Measurements from ENCODE around the gene MVD.

Gene MVD

GRCh38 chr16:88640498-88641247 is 22.2 kb downstream of the MVD start:
- no peak for DNase-seq (ENCODE audit: low read depth in 2 of 2)

GRCh38 chr16:88640039-88640495 is 22.8 kb downstream of the MVD start:
- no peak for DNase-seq (ENCODE audit: low read depth in 2 of 2)

- no peak for DNase-seq (ENCODE audit: low read depth in 2 of 2)
Measured at GRCh38 chr16:88639231-88640038, 23.5 kb downstream of the MVD start.

GRCh38 chr16:88638323-88639230 is 24.3 kb downstream of the MVD start, which contains the start of gene IL17C:
TSS of gene IL17C (plus strand) at chr16:88638572. CDS start at chr16:88638642, 70 bp downstream.
- no peak for DNase-seq (ENCODE audit: low read depth in 2 of 2)

- no peak for DNase-seq (ENCODE audit: low read depth in 2 of 2)
Measured at GRCh38 chr16:88636488-88637265, 26.2 kb downstream of the MVD start.

- no peak for DNase-seq (ENCODE audit: low read depth in 2 of 2)
Measured at GRCh38 chr16:88635671-88636319, 27.1 kb downstream of the MVD start.

GRCh38 chr16:88634994-88635670 is 27.8 kb downstream of the MVD start:
- DNase-seq (ENCODE audit: low read depth in 2 of 2), result no peak

- peak; percentile 44 to 49 for DNase-seq (ENCODE audit: low read depth in 2 of 2)
Measured at GRCh38 chr16:88634141-88634993, 28.5 kb downstream of the MVD start.

- peak; percentile 43 to 64 for DNase-seq (ENCODE audit: low read depth in 2 of 2)
Measured at GRCh38 chr16:88633684-88634140, 29.2 kb downstream of the MVD start.

- DNase-seq (ENCODE audit: low read depth in 2 of 2), result no peak
Measured at GRCh38 chr16:88632587-88632930, 30.3 kb downstream of the MVD start.

GRCh38 chr16:88631920-88632586 is 30.8 kb downstream of the MVD start:
- DNase-seq (ENCODE audit: low read depth in 2 of 2), result no peak

- DNase-seq (ENCODE audit: low read depth in 2 of 2), result no peak
Measured at GRCh38 chr16:88631384-88631783, 31.5 kb downstream of the MVD start.

GRCh38 chr16:88630941-88631340 is 31.9 kb downstream of the MVD start:
- DNase-seq (ENCODE audit: low read depth in 2 of 2), result no peak

- no peak for DNase-seq (ENCODE audit: low read depth in 2 of 2)
Measured at GRCh38 chr16:88630433-88630832, 32.5 kb downstream of the MVD start.

- DNase-seq (ENCODE audit: low read depth in 2 of 2), result no peak
Measured at GRCh38 chr16:88629835-88630234, 33.1 kb downstream of the MVD start.

- no peak for DNase-seq (ENCODE audit: low read depth in 2 of 2)
Measured at GRCh38 chr16:88628512-88628974, 34.3 kb downstream of the MVD start.

- no peak for DNase-seq (ENCODE audit: low read depth in 2 of 2)
Measured at GRCh38 chr16:88627531-88628411, 35.1 kb downstream of the MVD start.
